Measurements from ENCODE around the gene STAT4.

DNA sequence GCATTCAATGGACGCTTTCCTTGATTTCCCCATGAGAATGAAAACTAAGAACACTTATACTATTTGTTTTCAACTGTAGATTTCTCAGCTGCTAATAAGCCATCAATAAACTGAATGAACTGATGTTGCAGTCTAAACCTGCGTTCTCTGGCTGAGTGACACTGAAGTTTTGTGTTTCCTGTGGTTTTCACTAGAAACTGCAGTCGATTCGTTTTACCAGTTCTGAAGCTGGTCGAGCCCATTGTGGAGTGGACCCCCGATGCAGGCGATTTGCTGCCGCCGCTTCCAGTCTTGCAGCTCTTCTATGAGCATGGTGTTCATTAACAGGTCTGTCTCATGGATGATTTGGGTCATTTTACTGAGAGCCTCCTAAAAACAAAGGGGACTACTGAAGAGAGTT is 86.2 kb downstream of the STAT4 start:
- TF ChIP-seq CTCF (IDR thresholded peaks at IDR 0.05) (no peak), POLR2A (IDR thresholded peaks at IDR 0.05) (no peak)

Measured in thyroid gland (tissue), 4 donors.